ENCODE data around the gene ARHGAP11B.
A peak's percentile ranks its signal among the peaks of the same experiment; 100 is the strongest.
"Not testable (repeated sequence)": the region's sequence is repeated elsewhere in the genome, so short reads cannot be mapped to it uniquely, and the experiment has no call there.

Gene ARHGAP11B

GRCh38 chr15:30625436-30626193, at the start of gene ARHGAP11B:
ARHGAP11B (plus strand) TSS chr15:30626128.
- peak within 1 kb of the TSS; percentile 94 for H3K27ac Mint-ChIP-seq
- peaks cover 14% of the 10 kb centered on the region for H3K4me1 Mint-ChIP-seq
- not testable (repeated sequence) for H3K9me3 Mint-ChIP-seq
- peak within 1 kb of the TSS; percentile 87 for H3K4me3 Mint-ChIP-seq
- DNase-seq (ENCODE audit: low spot score in 2 of 2): peak; percentile 86 to 96
- ATAC-seq: peak; percentile 98
- peaks cover 19% of the 10 kb centered on the region for H3K36me3 Mint-ChIP-seq

- H3K27ac Mint-ChIP-seq; H3K9me3 Mint-ChIP-seq; ATAC-seq; H3K4me3 Mint-ChIP-seq; DNase-seq (ENCODE audit: low spot score in 2 of 2); H3K36me3 Mint-ChIP-seq; H3K4me1 Mint-ChIP-seq: not testable (repeated sequence)
These were observed 46.4 kb upstream of the ARHGAP11B start for GRCh38 chr15:30579394-30579970.

GRCh38 chr15:30580716-30581115, 45.2 kb upstream of the ARHGAP11B start:
- H3K27ac Mint-ChIP-seq; H3K4me3 Mint-ChIP-seq; H3K36me3 Mint-ChIP-seq; H3K4me1 Mint-ChIP-seq; ATAC-seq; DNase-seq (ENCODE audit: low spot score in 2 of 2); H3K9me3 Mint-ChIP-seq: not testable (repeated sequence)

GRCh38 chr15:30598953-30599352, 27.0 kb upstream of the ARHGAP11B start:
- H3K4me3 Mint-ChIP-seq; ATAC-seq; DNase-seq (ENCODE audit: low spot score in 2 of 2); H3K36me3 Mint-ChIP-seq; H3K27ac Mint-ChIP-seq; H3K9me3 Mint-ChIP-seq; H3K4me1 Mint-ChIP-seq: not testable (repeated sequence)

- H3K36me3 Mint-ChIP-seq, H3K4me1 Mint-ChIP-seq: not testable (repeated sequence)
These were observed 22.1 kb upstream of the ARHGAP11B start, which contains the start of gene GOLGA8H for GRCh38 chr15:30603796-30604195. GOLGA8H (plus strand) TSS chr15:30604028; CDS start chr15:30604126, 98 bp downstream.

GRCh38 chr15:30612271-30612670, 13.7 kb upstream of the ARHGAP11B start:
- H3K4me1 Mint-ChIP-seq, ATAC-seq, H3K36me3 Mint-ChIP-seq: not testable (repeated sequence)

More at GRCh38 chr15:30603796-30604195, 22.1 kb upstream of the ARHGAP11B start, which contains the start of gene GOLGA8H:
- ATAC-seq; DNase-seq (ENCODE audit: low spot score in 2 of 2); H3K9me3 Mint-ChIP-seq; H3K4me3 Mint-ChIP-seq; H3K27ac Mint-ChIP-seq: not testable (repeated sequence)

GRCh38 chr15:30621342-30621741, 4.6 kb upstream of the ARHGAP11B start:
- H3K4me1 Mint-ChIP-seq; H3K9me3 Mint-ChIP-seq; DNase-seq (ENCODE audit: low spot score in 2 of 2): not testable (repeated sequence)

More at GRCh38 chr15:30612271-30612670, 13.7 kb upstream of the ARHGAP11B start:
- not testable (repeated sequence) for H3K4me3 Mint-ChIP-seq; H3K9me3 Mint-ChIP-seq; DNase-seq (ENCODE audit: low spot score in 2 of 2); H3K27ac Mint-ChIP-seq

GRCh38 chr15:30626194-30626565, 252 bp downstream of the ARHGAP11B start:
- not testable (repeated sequence) for ATAC-seq, H3K9me3 Mint-ChIP-seq
- H3K36me3 Mint-ChIP-seq: peaks cover 25% of the 10 kb centered on the region
- H3K27ac Mint-ChIP-seq: peak overlapping the region; percentile 94
- peak in 1 of 2 donors; percentile 64 for DNase-seq (ENCODE audit: low spot score in 2 of 2)
- peak overlapping the region; percentile 87 for H3K4me3 Mint-ChIP-seq
- peaks cover 14% of the 10 kb centered on the region for H3K4me1 Mint-ChIP-seq

More at GRCh38 chr15:30621342-30621741, 4.6 kb upstream of the ARHGAP11B start:
- peaks cover 11% of the 10 kb centered on the region for H3K36me3 Mint-ChIP-seq
- not testable (repeated sequence) for H3K27ac Mint-ChIP-seq, H3K4me3 Mint-ChIP-seq, ATAC-seq

- not testable (repeated sequence) for H3K9me3 Mint-ChIP-seq; DNase-seq (ENCODE audit: low spot score in 2 of 2); ATAC-seq
- Mint-ChIP-seq H3K36me3 (peaks cover 29% of the 10 kb centered on the region), H3K27ac (peak overlapping the region; percentile 94), H3K4me1 (peaks cover 14% of the 10 kb centered on the region), H3K4me3 (peak overlapping the region; percentile 87)
These were observed 704 bp downstream of the ARHGAP11B start for GRCh38 chr15:30626632-30627031.

GRCh38 chr15:30650012-30650929, 24.3 kb downstream of the ARHGAP11B start:
- H3K9me3 Mint-ChIP-seq: no peaks in the 10 kb centered on the region
- peaks cover 24% of the 10 kb centered on the region for H3K4me1 Mint-ChIP-seq
- H3K4me3 Mint-ChIP-seq: no peak overlapping the region
- peaks cover 67% of the 10 kb centered on the region for H3K36me3 Mint-ChIP-seq
- DNase-seq (ENCODE audit: low spot score in 2 of 2) (no peak), ATAC-seq (peak; percentile 44)
- peak overlapping the region; percentile 43 for H3K27ac Mint-ChIP-seq

GRCh38 chr15:30661154-30661553, 35.2 kb downstream of the ARHGAP11B start:
- not testable (repeated sequence) for DNase-seq (ENCODE audit: low spot score in 2 of 2); H3K9me3 Mint-ChIP-seq; H3K4me1 Mint-ChIP-seq; H3K4me3 Mint-ChIP-seq; H3K27ac Mint-ChIP-seq; ATAC-seq
- peaks cover 26% of the 10 kb centered on the region for H3K36me3 Mint-ChIP-seq

GRCh38 chr15:30669621-30670020, 43.7 kb downstream of the ARHGAP11B start:
- Mint-ChIP-seq H3K4me1 (peaks cover 15% of the 10 kb centered on the region), H3K36me3 (peaks cover 47% of the 10 kb centered on the region)
- not testable (repeated sequence) for ATAC-seq; H3K9me3 Mint-ChIP-seq; H3K4me3 Mint-ChIP-seq; DNase-seq (ENCODE audit: low spot score in 2 of 2); H3K27ac Mint-ChIP-seq

GRCh38 chr15:30670056-30670455, 44.1 kb downstream of the ARHGAP11B start:
- Mint-ChIP-seq H3K36me3 (peaks cover 47% of the 10 kb centered on the region), H3K4me3 (no peak overlapping the region), H3K4me1 (peaks cover 15% of the 10 kb centered on the region), H3K27ac (no peak overlapping the region), H3K9me3 (no peaks in the 10 kb centered on the region)
- ATAC-seq: no peak
- no peak for DNase-seq (ENCODE audit: low spot score in 2 of 2)

GRCh38 chr15:30671309-30671708, 45.4 kb downstream of the ARHGAP11B start:
- ATAC-seq (peak; percentile 51), DNase-seq (ENCODE audit: low spot score in 2 of 2) (no peak)
- peaks cover 40% of the 10 kb centered on the region for H3K36me3 Mint-ChIP-seq
- peak overlapping the region; percentile 27 for H3K27ac Mint-ChIP-seq
- no peaks in the 10 kb centered on the region for H3K9me3 Mint-ChIP-seq
- H3K4me3 Mint-ChIP-seq: no peak overlapping the region
- peaks cover 15% of the 10 kb centered on the region for H3K4me1 Mint-ChIP-seq

- H3K4me1 Mint-ChIP-seq: peaks cover 12% of the 10 kb centered on the region
- no peak overlapping the region for H3K4me3 Mint-ChIP-seq
- DNase-seq (ENCODE audit: low spot score in 2 of 2): no peak
These were observed 49.2 kb downstream of the ARHGAP11B start for GRCh38 chr15:30675126-30675525.

More at GRCh38 chr15:30675126-30675525, 49.2 kb downstream of the ARHGAP11B start:
- H3K27ac Mint-ChIP-seq: no peak overlapping the region
- H3K36me3 Mint-ChIP-seq: peaks cover 8% of the 10 kb centered on the region
- ATAC-seq: no peak
- no peaks in the 10 kb centered on the region for H3K9me3 Mint-ChIP-seq
